K562 (cell line): ENCODE measurements around the gene C1orf56. TPM values are rescaled to one million over a fixed set of nuclear protein-coding genes. Genes with fewer than 3 reads are reported as not detected.

ENCODE experiments used
- AFF1 ChIP-seq, 2 experiments: fragments of 450-650 bp; IDR thresholded peaks; 2 replicates each; pipeline ENCODE4 v1.6.1; 2018; ENCODE audit warnings: mild to moderate bottlenecking in 2 of 2, low read depth in 1 of 2; ENCODE audit not compliant: partially characterized antibody in 2 of 2
- ARID3A ChIP-seq: IDR thresholded peaks from 2 replicates; pipeline ENCODE4 v1.6.1; 2012; ENCODE audit warnings: low read depth, low read length, improper control_type of control experiment, borderline replicate concordance
- CLOCK ChIP-seq: fragments of 250-450 bp; sonication (Bioruptor Pico); IDR thresholded peaks from 2 replicates; pipeline ENCODE4 v1.4.0; 2020; ENCODE audit warnings: mild to moderate bottlenecking, moderate library complexity, borderline replicate concordance
- MTA1 ChIP-seq: fragments of 450-650 bp; IDR thresholded peaks from 2 replicates; pipeline ENCODE4 v1.6.1; 2017; ENCODE audit warnings: borderline replicate concordance
- PML ChIP-seq: IDR thresholded peaks from 2 replicates; pipeline ENCODE4 v1.6.1; 2012; ENCODE audit warnings: low read length, inconsistent platforms
- POLR3G ChIP-seq: IDR thresholded peaks from 2 replicates; pipeline ENCODE4 v1.6.1; 2011; ENCODE audit not compliant: insufficient read length, insufficient replicate concordance; ENCODE audit errors: extremely low read depth
- SIN3B ChIP-seq: fragments of 450-650 bp; IDR thresholded peaks from 2 replicates; pipeline ENCODE4 v1.6.1; 2017; ENCODE audit warnings: low read depth, mild to moderate bottlenecking, moderate library complexity
- ZNF277 ChIP-seq: fragments of 250-450 bp; sonication (Bioruptor Pico); IDR thresholded peaks from 2 replicates; pipeline ENCODE4 v1.8.0; 2022; ENCODE audit warnings: inconsistent platforms, mild to moderate bottlenecking, moderate library complexity, borderline replicate concordance
- ZNF609 ChIP-seq: sonication (generic); formaldehyde crosslinking; IDR thresholded peaks from 2 replicates; pipeline ENCODE4 v1.8.1; 2023; ENCODE audit warnings: missing genetic modification reagents, mild to moderate bottlenecking, borderline replicate concordance
- polyA plus RNA-seq, 8 experiments: library from polyadenylated mRNA; depleted of rRNA in 4 of 8; stranded (reverse) in 5 of 8; unstranded in 3 of 8; fragments of >200 nt; fragmentation: Nextera tagmentation in 2 of 8; fragmentation: Illumina TruSeq in 1 of 8; extraction: Ambion mirVana in 2 of 8; extraction: Trizol in 1 of 8; gene quantifications; 2 replicates each; pipeline versions ENCODE4 v1.2.1 to v1.2.3, GENCODE V29; 2011 to 2014; ENCODE audit warnings: inconsistent platforms in 1 of 8, missing spikeins in 1 of 8
- total RNA-seq, 7 experiments: library from RNA; depleted of rRNA in 6 of 7; stranded (reverse); fragments of >200 nt in 6 of 7; fragmentation: Illumina TruSeq in 2 of 7; extraction: Trizol in 2 of 7; gene quantifications; 2 replicates each; pipeline versions ENCODE4 v1.2.1 to v1.2.3, GENCODE V29; 2011 to 2021; ENCODE audit warnings: low replicate concordance in 1 of 7

The C1orf56 gene
- total and polyA plus RNA-seq, 9 of the 15 experiments (the other 6 are each of a cell fraction or from before 2014, with no cell fraction given) = 0.18 to 15.7 (median 1.1) TPM

GRCh38 chr1:151059109-151060006 is 11.8 kb downstream of the C1orf56 start, which contains the start of gene CDC42SE1 (continued):
- TF ChIP-seq ARID3A = no peak
- TF ChIP-seq ZNF277 = no peak
- no peak for TF ChIP-seq POLR3G
- TF ChIP-seq CLOCK (CRISPR knock-in tag) = no peak
- peak; percentile 27; the same call in 1 of the 2 replicates for TF ChIP-seq SIN3B
- peak in 1 of 2 experiments; percentile 13 for TF ChIP-seq AFF1 (IDR thresholded peaks at IDR 0.05; ENCODE audit: low read depth in 1 of 2, partially characterized antibody in 2 of 2)
- TF ChIP-seq PML = peak; percentile 72; the same call in 1 of the 2 replicates
- TF ChIP-seq ZNF609 (CRISPR knock-in tag) = peak; percentile 43; the same call in 1 of the 2 replicates
- no peak for TF ChIP-seq MTA1
